GM06990 (cell line): ENCODE results near the gene SLC28A1.

Source experiments
- DNase-seq: peaks from one replicate; pipeline ENCODE4 v3.0.0-alpha.2; 2011; ENCODE audit not compliant: insufficient read length; ENCODE audit errors: extremely low read depth
- H3K27me3 ChIP-seq: replicated peaks from 2 replicates; pipeline ENCODE4 v1.6.0; 2011; ENCODE audit warnings: low read length; ENCODE audit not compliant: control insufficient read depth, insufficient read depth
- H3K36me3 ChIP-seq: 2 replicates; pipeline ENCODE4 v1.5.1; 2011; ENCODE audit warnings: low read length; ENCODE audit not compliant: control insufficient read depth, insufficient read depth
- H3K4me3 ChIP-seq: replicated peaks from 2 replicates; pipeline ENCODE4 v1.5.1; 2011; ENCODE audit warnings: low read depth, mild to moderate bottlenecking, control low read depth, low read length
- CTCF ChIP-seq: IDR thresholded peaks from 2 replicates; pipeline ENCODE4 v1.5.1; 2011; ENCODE audit warnings: low read length, control low read depth, mild to moderate bottlenecking, inconsistent platforms; ENCODE audit not compliant: insufficient read depth, poor library complexity, severe bottlenecking

The SLC28A1 gene

GRCh38 chr15:84992157-84992944 is 107.9 kb downstream of the SLC28A1 start:
- TF ChIP-seq CTCF = no peak
- H3K4me3 ChIP-seq = no peak overlapping the region
- DNase-seq = no peak
- no peaks in the 10 kb centered on the region for H3K27me3 ChIP-seq
- no peaks in the 10 kb centered on the region for H3K36me3 ChIP-seq
